ENCODE results near the gene TOP1.

TOP1 gene

GRCh38 chr20:41172296-41173140 is 143.9 kb downstream of the TOP1 start:
- Histone ChIP-seq H3K4me3 (ENCODE audit: low read depth, low read length) (no peak overlapping the region), H3K36me3 (ENCODE audit: control insufficient read depth in 2 of 2, insufficient read depth in 1 of 2, low read length in 2 of 2) (peaks cover 0 to 98% of the 10 kb centered on the region in 2 experiments; a peak in 2 of 3 replicates), H3K9me3 (ENCODE audit: control insufficient read depth, insufficient read depth, low read depth, low read length) (no peaks in the 10 kb centered on the region), H3K4me1 (ENCODE audit: control insufficient read depth, insufficient read depth, low read length) (no peaks in the 10 kb centered on the region), H3K27ac (ENCODE audit: extremely low read depth, low read depth, low read length) (no peak overlapping the region)
- ChIA-PET CTCF (interaction anchor here (0.6 to 4.2 kb wide), 42 partner anchors 9 to 556 kb away, joined by 3 to 106 read pairs (median 4); partner anchors contain the start of gene LPIN3), POLR2A (interaction anchor here (0.8 to 2.0 kb wide), 2 partner anchors 37 to 168 kb away, joined by 4 to 8 read pairs; partner anchors contain the start of gene LPIN3)
- TF ChIP-seq ZBTB1 (tag by site-specific recombination; IDR thresholded peaks at IDR 0.05), result no peak
- no peak for TF ChIP-seq ZFHX2 (tag by site-specific recombination; conservative IDR thresholded peaks at IDR 0.05)
- TF ChIP-seq ZXDB (tag by site-specific recombination; IDR thresholded peaks at IDR 0.05), result no peak
- no peak for TF ChIP-seq ATF2 (tag by site-specific recombination; IDR thresholded peaks at IDR 0.05; ENCODE audit: low read depth)
- TF ChIP-seq PBX3 (CRISPR knock-in tag; IDR thresholded peaks at IDR 0.05), result no peak
- no peak for TF ChIP-seq ZNF549 (tag by site-specific recombination; IDR thresholded peaks at IDR 0.05)
- TF ChIP-seq TCF7L2 (IDR thresholded peaks at IDR 0.05; ENCODE audit: borderline replicate concordance, low read depth, low read length), result no peak
- no peak for TF ChIP-seq EGR2 (tag by site-specific recombination; IDR thresholded peaks at IDR 0.05; ENCODE audit: low read depth)
- TF ChIP-seq ZNF138 (tag by site-specific recombination; IDR thresholded peaks at IDR 0.05; ENCODE audit: borderline replicate concordance), result no peak
- no peak for TF ChIP-seq ZNF426 (tag by site-specific recombination; IDR thresholded peaks at IDR 0.05)
- no peak for TF ChIP-seq ZSCAN5A (tag by site-specific recombination; IDR thresholded peaks at IDR 0.05)
- TF ChIP-seq ZNF830 (tag by site-specific recombination; IDR thresholded peaks at IDR 0.05; ENCODE audit: low read depth), result no peak
- no peak for TF ChIP-seq ZNF501 (tag by site-specific recombination; IDR thresholded peaks at IDR 0.05)
- TF ChIP-seq ZNF280C (tag by site-specific recombination; IDR thresholded peaks at IDR 0.05), result no peak
- TF ChIP-seq KLF10 (tag by site-specific recombination; IDR thresholded peaks at IDR 0.05), result no peak
- TF ChIP-seq ZNF416 (tag by site-specific recombination; IDR thresholded peaks at IDR 0.05), result no peak
- no peak for TF ChIP-seq ZBTB44 (tag by site-specific recombination; IDR thresholded peaks at IDR 0.05)

All from HEK293 (cell line).